Spleen (tissue), 7 donors: ENCODE data around the gene FAM120A.

Experiments used
- CTCF ChIP-seq, 11 experiments: fragments of 200-600 bp in 7 of 11; fragments of 450-650 bp in 4 of 11; sonication (generic) in 4 of 11; IDR thresholded peaks in 8 of 11; conservative IDR thresholded peaks in 3 of 11; 1 replicate in 7 of 11; 2 replicates in 4 of 11; pipeline versions ENCODE4 v1.4.0 to v1.8.0; 2016 to 2021; ENCODE audit warnings: antibody characterized with exemption in 11 of 11, inconsistent platforms in 4 of 11, mild to moderate bottlenecking in 1 of 11
- POLR2AphosphoS5 ChIP-seq, 3 donors: sonication (generic); formaldehyde crosslinking; IDR thresholded peaks; one replicate each; pipeline ENCODE4 v1.5.1; 2017; ENCODE audit warnings: antibody characterized with exemption in 3 of 3
- donor health status: DM: no; HTN: no; CAD: no; lungs with moderate emphysema.
- donor health status: DM: no; HTN: no; CAD: no.
- donor health status: DM: no; HTN: no; CAD: no.

- TF ChIP-seq CTCF (IDR thresholded peaks at IDR 0.05 in 8 of 11, conservative IDR thresholded peaks at IDR 0.05 in 3 of 11) (no peak), POLR2AphosphoS5 (IDR thresholded peaks at IDR 0.05) (no peak)
Measured at GRCh38 chr9:93541581-93542349, 90.3 kb downstream of the FAM120A start.
